Measurements from ENCODE around the gene USP7.
A peak's percentile ranks its signal among the peaks of the same experiment; 100 is the strongest.

The USP7 gene

DNA sequence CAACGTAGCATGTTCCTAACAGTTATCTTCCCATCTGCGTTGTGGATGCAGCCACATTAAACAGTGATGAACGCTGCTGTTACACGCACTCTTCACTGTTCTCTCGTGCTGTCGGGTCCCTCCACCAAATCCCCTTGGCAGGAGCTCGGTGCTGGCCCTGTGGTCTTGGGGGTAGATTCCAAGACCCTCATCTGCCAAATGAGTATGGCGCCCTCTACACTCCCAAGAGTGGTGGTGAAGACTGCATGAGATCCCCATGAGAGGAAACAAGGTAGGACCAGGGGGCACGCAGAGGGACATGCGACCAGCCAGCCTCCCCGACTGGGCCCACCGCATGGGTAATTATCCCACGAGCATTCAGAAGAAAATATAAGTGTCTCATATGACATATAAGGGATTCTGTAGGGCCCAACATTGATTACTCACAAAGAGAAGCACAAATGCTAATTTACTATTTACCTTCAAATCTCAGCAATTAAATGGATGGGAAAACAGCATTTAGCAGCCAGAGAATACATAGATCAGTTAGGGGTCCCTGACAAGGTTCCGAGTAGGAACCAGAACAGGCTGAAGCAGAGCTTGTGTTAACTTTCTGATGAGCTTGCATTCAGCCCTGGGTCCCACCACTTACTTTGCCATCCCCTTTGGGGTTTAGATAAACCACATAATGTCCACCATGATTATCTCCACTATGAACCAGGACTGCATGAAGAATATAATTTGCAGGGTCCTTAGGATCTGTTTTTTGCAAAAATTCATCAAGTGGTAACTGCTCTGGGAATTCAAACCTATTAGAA, 57.7 kb downstream of the USP7 start:
- DNase-seq (ENCODE audit: insufficient read length, low spot score) (no peak), FAIRE-seq (no peak)

DNA sequence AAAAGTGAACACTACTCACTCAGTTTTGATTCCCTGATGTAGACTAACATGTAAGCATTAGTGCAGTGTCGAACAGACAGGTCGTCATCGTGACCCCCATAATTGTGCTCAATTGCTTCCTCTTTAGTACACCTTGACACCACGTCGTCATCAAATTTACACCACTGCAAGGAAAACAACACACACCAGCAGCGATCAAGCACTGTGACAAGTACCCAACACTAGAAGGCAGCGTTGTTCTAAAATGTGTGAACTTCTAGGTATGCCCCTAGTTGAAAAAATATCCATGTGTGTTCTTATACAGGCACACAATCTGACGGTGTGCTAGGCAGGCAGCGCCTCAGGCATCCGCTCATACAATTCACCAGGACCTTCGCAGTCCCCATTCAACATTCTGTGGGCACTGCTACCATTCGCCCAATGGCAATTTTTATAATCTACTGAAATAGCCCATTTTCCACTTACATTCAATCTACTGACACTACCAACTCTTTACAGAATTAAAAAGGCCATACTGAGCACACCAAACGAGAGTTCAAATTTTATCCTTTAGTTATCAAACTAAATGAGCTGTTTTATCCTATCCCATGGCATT, 58.4 kb downstream of the USP7 start:
- FAIRE-seq, result no peak
- no peak for DNase-seq (ENCODE audit: insufficient read length, low spot score)

DNA sequence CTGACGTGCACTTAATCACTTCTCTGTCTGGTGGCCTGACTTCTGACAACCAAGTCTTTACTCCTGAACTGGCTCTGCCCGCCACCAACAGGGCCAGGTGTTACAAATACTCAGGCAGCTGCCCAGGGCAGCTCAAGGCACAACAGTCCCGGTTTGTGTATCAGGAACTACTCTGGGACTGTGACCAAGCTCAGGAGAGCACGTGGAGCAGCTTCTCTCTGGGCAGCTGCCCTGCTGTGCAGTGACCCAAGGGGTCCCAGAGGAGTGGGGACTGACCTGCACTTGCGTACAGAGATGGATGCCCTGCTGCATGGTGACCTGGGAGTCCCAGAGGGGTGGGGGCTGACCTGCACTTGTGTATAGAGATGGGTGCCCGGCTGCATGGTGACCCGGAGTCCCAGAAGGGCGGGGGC, 59.7 kb downstream of the USP7 start:
- no peak for DNase-seq (ENCODE audit: insufficient read length, low spot score)
- no peak for FAIRE-seq

DNA sequence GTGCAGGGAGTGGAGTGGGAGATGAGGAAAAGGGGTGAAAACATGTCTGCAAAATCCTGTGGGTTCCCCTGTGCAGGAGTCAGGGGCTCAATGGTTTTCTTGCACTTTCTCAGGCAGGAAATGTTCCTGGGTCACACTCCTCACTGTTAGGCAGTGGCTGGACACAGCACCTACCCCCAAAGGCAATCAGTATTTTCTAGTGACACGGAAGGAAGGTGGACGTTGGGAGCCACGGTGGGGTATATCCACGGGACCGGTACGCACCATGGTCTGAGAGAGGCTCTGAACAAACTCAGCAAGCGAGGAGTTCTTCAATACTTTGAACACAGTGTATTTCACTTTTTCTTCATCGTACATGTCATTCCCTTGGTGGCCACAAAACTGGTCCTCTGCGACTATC, 60.7 kb downstream of the USP7 start:
- DNase-seq (ENCODE audit: insufficient read length, low spot score) (no peak), FAIRE-seq (no peak)

DNA sequence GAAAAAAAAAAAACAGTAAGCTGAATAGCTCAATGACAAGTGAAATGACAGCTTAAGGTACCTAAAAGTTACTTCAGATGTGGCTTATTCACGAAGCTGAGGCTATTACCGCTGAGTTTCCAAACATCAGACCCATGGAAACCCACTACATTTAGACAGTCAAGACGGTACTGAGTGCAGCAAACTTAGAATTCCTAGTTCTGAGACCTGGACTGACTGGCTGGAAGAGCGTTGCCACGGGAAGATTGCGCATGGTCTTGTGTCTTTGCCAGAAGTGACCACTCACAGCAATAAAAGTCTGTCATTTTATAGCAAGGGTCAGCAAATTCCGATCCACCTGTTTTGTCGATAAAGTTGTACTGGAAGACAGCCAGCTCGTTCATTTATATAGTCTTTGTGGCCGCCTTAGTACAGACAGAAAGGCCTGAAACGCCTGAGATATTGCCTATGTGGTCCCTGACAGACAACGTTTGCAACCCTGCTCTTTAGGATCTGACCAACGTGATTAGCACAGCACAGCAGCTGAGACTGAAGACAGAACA, 62.3 kb downstream of the USP7 start:
- FAIRE-seq, result no peak
- DNase-seq (ENCODE audit: insufficient read length, low spot score), result no peak

DNA sequence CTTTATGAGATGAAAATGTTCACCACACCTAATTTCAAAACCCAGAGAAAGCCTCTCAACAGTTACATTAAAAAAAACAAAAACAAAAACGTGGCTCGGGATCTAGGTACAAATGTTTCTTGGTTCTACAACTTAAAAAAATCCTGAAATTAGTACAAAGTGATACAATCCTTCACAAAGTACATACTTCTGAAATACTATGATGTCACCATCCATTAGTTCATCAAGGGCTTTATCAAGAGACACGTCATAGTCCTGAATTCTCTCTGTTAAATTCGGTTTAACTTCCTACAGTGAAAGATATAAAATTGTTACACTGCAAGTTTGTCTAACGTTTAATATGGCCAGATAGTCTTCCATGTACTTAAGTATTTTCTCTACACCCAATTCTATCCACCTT, 63.4 kb downstream of the USP7 start:
- no peak for FAIRE-seq
- no peak for DNase-seq (ENCODE audit: insufficient read length, low spot score)

DNA sequence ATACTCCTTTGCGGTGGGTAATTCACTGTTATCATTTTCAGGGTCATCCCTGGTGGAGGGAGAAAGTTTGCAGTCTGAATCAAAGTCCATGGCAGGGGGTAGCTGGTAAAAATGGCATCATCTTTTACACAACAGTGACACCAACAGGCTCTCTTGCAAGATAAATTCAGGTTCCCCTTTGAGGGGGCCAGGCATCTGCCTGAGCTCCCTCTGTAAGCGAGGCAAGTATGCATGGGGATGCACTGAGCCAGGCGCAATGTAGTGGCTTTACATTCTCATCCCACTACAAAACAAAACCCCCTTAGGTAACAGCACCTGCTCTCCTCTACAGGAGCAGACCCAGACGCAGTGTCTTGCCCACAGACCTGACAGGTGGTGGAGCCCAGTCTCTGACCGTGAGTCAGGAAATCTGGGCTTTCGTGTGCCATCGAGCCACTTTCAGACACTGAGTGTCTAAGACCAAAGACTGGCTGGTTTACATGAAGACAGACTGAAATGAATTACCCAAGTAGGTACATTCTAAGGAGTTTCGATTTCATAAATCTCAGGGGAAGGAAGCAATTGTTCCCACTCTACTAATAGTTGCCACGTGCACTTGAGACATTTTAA, 63.9 kb downstream of the USP7 start:
- DNase-seq (ENCODE audit: insufficient read length, low spot score) (no peak), FAIRE-seq (no peak)

DNA sequence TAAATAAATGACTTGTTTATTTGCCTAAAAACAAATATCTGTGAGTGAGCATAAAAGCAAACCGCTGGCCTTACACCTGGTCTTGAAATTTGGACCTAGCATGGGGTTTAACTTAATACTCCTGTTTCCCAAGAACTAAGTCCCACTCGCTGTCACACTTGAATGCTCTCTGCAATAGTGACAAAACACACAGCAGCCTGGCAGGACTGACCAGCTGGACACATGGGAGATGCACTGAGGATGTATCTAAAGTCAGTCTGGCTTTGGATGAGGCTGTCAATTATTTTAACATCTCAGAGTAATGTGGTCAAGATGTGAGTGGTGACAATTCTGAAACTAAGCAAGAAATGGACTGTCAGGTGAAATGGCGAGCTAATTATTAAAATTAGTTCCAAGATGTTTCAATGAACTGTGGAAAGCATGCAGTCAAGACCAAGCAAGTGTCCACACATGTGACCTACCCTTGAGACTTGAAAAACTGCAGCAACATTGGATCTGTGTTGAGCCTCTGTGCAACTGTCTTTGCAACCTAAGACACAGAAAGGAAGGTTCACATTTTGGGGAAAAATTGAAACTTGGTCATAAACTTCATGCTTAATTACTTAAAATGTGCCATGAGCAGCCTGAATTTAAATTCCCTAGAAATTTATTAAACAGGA, 64.9 kb downstream of the USP7 start:
- no peak for DNase-seq (ENCODE audit: insufficient read length, low spot score)
- no peak for FAIRE-seq

DNA sequence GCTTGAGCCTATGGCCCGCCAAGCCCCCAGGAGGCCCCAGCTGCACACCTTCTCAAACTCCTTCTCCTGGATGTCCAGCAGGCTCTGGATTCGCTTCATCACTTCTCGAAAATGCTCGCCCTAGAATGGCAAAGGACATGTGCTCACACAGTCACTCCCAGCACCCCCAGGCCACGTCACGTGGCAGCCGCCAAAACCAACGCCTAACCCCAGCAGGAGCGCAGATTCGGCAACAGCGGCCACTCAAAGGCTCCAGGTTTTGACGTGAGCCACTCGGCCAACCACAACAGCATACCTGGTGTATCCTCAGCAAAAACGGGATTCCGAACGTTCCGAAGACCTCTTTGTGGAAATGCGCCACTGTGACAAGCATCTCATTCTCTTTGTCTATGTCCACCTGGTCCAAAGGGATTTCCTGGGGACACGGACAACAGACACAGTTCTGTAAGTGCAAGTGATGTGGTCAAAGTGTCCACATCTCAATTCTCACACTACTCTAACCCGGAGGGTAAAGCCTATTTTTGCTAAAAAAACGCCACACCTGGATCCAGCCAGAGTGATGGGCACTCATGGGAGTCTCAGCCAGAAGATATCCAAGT, 68.9 kb downstream of the USP7 start:
- no peak for DNase-seq (ENCODE audit: insufficient read length, low spot score)
- FAIRE-seq, result no peak

DNA sequence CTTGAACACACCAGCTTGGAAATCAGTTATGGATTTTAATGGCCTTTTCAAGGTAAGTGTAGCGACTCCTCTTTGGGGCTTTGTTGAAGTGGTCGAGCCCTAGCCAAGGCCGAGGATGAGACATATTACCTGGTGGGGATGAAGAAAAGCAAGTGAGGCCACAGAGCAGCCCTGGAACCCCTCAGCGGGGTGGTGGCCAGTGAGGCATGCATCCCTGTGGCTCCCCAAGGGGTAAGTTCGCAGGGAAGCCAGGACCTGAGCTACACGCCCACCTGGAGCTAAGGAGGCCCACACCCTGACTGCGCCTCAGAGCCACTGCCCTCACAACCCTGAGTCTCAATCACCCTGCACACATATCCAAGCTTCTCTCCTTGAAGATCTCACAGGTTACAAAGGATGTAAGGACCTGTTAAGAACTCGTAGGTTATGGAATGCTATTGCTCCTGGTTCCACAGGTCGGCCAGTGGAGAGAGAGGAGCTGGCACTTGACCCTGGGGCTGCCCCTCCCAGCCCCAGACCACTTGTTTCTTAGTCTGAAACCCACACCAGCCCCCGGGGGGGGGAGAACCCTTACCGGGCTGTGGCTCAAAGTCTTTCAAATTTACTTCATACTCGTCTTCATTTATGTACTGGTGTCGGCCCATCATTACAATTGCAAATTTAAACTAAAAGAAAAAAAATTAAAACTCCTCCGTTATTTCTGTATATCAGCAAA, 69.6 kb downstream of the USP7 start:
- DNase-seq (ENCODE audit: insufficient read length, low spot score) (no peak), FAIRE-seq (no peak)

DNA sequence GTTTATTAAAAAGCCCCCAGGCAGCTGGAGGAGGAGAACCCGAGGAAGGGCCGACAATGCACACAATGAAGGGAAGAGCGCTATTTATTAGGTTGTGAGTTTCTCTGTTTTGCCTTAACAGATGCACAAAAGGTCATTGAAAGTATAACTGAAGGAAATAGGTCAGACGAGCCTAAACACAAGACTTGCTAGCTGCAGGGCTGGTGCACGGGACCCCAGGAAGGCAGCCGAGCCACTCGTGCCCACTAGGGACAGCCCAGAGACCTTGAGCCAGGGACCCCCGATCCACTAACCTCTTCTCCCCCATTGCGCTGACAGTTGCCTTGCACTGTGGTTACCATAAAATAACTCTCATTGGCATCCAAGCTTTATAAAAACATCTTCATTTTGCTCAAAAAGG, 70.3 kb downstream of the USP7 start:
- no peak for FAIRE-seq
- no peak for DNase-seq (ENCODE audit: insufficient read length, low spot score)

DNA sequence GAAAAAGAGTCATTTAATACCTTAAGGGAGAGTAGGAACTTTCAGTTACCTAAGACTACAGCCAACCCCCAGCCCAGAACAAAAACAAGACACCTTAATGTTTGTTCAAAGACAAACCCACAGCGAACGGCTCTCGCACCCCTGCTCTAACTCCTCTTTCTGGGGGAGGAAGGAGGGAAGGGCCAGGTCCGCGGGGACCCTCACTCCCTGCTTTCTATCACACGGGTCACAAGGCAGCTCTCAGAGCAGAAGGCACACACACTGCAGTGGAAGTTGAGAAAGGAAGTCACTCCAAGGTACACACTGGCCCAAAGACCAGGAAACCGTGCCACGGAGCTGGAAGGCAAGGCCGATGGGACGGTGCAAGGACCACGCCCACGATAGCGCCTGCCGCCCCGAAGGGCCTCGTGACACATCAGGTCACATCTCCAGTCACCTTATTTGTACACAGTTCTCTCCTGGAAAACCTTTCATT, 71.6 kb downstream of the USP7 start:
- FAIRE-seq (peak; percentile 63), DNase-seq (ENCODE audit: insufficient read length, low spot score) (no peak)

DNA sequence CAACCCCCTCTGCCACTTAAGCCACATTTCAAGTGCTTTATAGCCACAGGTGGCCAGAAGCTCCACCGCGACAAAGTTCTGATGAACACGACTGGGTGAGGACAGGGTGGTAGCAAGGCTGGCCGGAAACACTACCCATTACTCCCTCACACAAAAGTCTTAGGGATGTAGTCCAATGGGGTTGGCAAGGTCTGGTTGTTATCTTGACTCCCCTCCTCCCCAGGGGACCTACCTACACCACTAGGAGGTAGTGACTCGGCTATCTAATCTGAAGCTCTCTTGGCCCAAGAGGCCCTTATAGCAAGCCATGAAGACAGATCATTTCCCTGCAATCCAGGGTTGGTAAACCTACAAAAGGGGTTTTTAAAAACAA, 73.2 kb downstream of the USP7 start:
- DNase-seq (ENCODE audit: insufficient read length, low spot score), result no peak
- no peak for FAIRE-seq

DNA sequence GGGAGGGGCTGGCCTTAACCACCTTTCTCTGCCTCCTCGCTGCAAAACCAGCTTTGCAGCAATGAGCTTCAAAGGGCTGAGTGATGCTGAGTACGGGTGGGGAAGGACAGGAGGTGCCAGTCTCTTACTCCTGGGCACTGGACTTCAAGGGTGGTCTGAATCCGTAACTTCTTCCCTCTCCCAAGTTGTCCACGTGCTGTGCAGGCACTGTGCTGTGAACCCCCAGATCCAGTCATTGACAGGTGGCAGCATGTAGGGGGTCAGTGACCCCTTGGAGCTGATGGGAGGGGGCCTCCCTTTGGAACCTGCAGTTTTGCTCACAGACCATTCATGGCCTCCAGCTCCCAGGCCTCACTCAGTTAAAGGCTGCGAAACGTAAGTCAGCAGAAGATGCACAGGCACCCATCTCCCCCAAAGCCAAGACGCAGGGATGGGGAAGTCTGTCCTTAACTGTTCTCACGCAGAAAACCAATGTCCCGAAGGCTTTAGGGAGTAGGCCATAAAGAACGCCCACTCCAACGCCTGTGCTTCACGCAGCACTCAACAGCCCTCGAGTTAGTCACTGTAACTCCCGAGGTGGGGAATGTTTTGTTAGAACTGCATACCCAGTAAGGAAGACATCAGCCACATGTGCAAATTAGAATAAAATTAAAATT, 73.7 kb downstream of the USP7 start:
- DNase-seq (ENCODE audit: insufficient read length, low spot score), result no peak
- FAIRE-seq, result no peak

DNA sequence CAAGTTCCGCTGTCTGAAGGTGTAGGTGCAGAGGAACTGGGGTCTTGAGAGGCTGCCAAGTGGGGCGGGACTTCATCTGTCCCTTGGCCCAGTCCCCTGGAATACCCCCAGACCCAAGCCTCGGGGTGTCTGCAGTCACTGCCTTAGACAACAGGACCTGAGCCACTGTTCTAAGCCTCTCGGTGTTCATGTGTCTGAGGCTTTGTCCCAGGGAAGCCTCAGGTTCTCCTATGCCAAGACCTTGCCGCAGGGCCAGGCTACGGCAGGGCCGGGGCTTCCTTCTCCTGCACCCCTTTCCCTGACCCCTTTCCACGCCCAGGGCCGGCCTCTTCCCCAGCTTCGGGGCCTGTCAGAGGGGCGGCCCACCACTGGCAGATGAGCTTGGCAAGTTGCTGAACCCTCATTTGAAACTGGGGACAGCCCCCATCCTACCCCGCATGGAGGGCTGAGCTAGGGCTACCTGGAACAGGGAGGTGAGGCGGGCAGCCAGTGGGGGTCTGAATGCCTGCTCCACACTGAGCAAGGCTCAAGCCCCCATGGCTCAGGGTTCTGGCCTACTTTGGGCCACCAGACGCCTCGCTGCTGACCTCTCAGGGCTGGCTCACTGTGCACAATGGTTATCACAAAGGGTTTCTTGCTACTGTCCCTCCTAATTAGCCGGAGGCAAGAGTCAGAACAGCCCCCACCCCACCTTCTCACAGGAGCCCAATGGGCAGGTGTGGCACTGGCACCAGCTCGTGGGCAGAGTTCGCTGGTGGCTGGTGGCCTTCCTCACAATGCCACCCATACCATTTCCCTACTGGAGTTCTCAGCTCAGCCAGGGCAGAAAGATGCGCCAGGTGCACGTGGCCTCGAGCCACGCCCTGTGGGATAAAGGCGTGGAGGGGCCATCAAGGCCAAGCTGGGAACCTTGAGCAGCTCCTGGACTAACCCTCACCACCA, 74.5 kb downstream of the USP7 start:
- no peak for DNase-seq (ENCODE audit: insufficient read length, low spot score)
- no peak for FAIRE-seq

DNA sequence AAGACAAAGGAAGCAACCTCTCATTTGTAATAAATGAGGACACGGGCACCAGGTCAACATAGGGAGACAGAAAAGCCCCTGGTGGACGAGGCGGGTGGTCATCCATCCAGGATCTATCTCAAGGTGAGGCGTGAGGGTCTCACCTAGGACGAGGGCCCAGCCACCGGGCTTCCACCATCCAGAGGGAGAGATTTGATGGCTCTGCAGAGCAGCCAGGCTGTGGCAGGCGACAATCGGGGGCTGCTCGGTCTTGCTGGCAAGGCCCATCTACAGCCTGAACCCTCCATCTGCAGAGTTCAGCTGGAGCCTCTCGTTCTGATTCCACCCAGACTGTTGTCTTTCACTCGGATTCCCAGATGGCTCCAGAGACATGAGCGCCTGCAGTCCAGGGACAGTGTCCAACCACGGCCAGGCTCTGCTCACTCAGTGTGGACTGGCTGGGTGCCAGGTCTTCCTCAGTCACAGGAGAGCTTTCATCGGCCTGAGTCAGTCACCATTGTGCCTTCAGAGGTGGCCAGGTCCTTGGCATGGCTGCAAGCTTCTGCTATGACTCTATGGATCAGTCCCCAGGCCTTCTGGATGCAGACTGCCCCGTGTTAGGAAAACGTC, 75.7 kb downstream of the USP7 start:
- no peak for FAIRE-seq
- no peak for DNase-seq (ENCODE audit: insufficient read length, low spot score)

DNA sequence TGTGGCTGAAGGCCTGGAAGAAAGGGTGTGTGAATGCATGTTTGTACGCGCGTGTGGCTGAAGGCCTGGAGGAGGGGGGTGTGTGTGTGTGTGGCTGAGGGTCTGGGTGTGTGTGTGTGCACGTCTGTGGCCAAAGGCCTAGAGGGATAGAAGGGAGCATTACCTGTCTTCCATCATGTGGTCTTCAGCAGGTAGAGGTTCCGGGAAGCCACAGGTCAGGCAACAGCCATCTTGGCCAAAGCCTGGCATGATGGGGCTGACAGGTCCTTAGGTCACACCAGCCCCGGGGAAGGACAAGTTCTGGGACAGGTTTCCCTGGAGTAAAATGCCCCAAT, 76.3 kb downstream of the USP7 start:
- DNase-seq (ENCODE audit: insufficient read length, low spot score) (no peak), FAIRE-seq (no peak)

Measured in GM19239 (cell line).